WTC11 (cell line): Measurements from ENCODE around the gene CPEB1. TPM values are rescaled to one million over a fixed set of nuclear protein-coding genes. Genes with fewer than 3 reads are reported as not detected.

Source experiments
- ATAC-seq: fragments of 200-7000 bp; cut with Tn5 transposase; 2 replicates; pipeline ENCODE4 v1.10.0; 2021; ENCODE audit warnings: mild to moderate bottlenecking, moderate library complexity
- CTCF ChIA-PET: fragments of 300-600 bp; sonication (Branson Sonifier 250); formaldehyde crosslinking; loops from one replicate; lab custom pipeline; 2021; ENCODE audit warnings: antibody characterized with exemption; lab: Charles Lee
- POLR2A ChIA-PET: fragments of 350-600 bp; sonication (Branson Sonifier 250); formaldehyde crosslinking; loops from one replicate; lab custom pipeline; 2021; ENCODE audit warnings: antibody characterized with exemption; lab: Charles Lee
- DNase-seq: peaks from one replicate; pipeline ENCODE4 v3.0.0; 2021; ENCODE audit warnings: low spot score
- H3K27ac Mint-ChIP-seq: 2 replicates; pipeline ENCODE4 v1.8.0; 2021; ENCODE audit warnings: mixed read lengths
- H3K27me3 Mint-ChIP-seq: 2 replicates; pipeline ENCODE4 v1.8.0; 2021; ENCODE audit warnings: low read depth, mild to moderate bottlenecking, moderate library complexity, mixed read lengths
- H3K36me3 Mint-ChIP-seq: 2 replicates; pipeline ENCODE4 v1.8.0; 2021; ENCODE audit warnings: mixed read lengths
- H3K4me1 Mint-ChIP-seq: 2 replicates; pipeline ENCODE4 v1.8.0; 2022; ENCODE audit warnings: mixed read lengths
- H3K4me3 Mint-ChIP-seq: 2 replicates; pipeline ENCODE4 v1.8.0; 2021; ENCODE audit warnings: mild to moderate bottlenecking, moderate library complexity, mixed read lengths
- H3K9me3 Mint-ChIP-seq: 2 replicates; pipeline ENCODE4 v1.8.0; 2021; ENCODE audit warnings: mixed read lengths
- ATF2 ChIP-seq: sonication (generic); formaldehyde crosslinking; IDR thresholded peaks from 2 replicates; pipeline ENCODE4 v1.8.1; 2022; ENCODE audit warnings: low read depth, missing genetic modification reagents, borderline replicate concordance
- ESRRA ChIP-seq: sonication (generic); formaldehyde crosslinking; IDR thresholded peaks from 2 replicates; pipeline ENCODE4 v1.8.1; 2022; ENCODE audit warnings: mild to moderate bottlenecking, missing genetic modification reagents, borderline replicate concordance
- ETV6 ChIP-seq: sonication (generic); formaldehyde crosslinking; IDR thresholded peaks from 2 replicates; pipeline ENCODE4 v1.8.1; 2022; ENCODE audit warnings: mild to moderate bottlenecking, missing genetic modification reagents
- GABPB1 ChIP-seq: sonication (generic); formaldehyde crosslinking; IDR thresholded peaks from 2 replicates; pipeline ENCODE4 v1.8.1; 2023; ENCODE audit warnings: mild to moderate bottlenecking, missing genetic modification reagents
- MLX ChIP-seq: sonication (generic); formaldehyde crosslinking; IDR thresholded peaks from 2 replicates; pipeline ENCODE4 v1.8.1; 2023; ENCODE audit warnings: mild to moderate bottlenecking, missing genetic modification reagents, moderate library complexity
- RELA ChIP-seq: sonication (generic); formaldehyde crosslinking; IDR thresholded peaks from 2 replicates; pipeline ENCODE4 v1.8.1; 2022; ENCODE audit warnings: missing genetic modification reagents, mild to moderate bottlenecking, borderline replicate concordance
- SMAD4 ChIP-seq: sonication (generic); formaldehyde crosslinking; IDR thresholded peaks from 2 replicates; pipeline ENCODE4 v1.8.0; 2022; ENCODE audit warnings: mild to moderate bottlenecking, missing genetic modification reagents
- SP1 ChIP-seq: sonication (generic); formaldehyde crosslinking; conservative IDR thresholded peaks from 2 replicates; pipeline ENCODE4 v1.8.1; 2022; ENCODE audit warnings: missing genetic modification reagents
- TCF7 ChIP-seq: sonication (generic); formaldehyde crosslinking; IDR thresholded peaks from 2 replicates; pipeline ENCODE4 v1.8.0; 2022; ENCODE audit warnings: mild to moderate bottlenecking, low read depth, missing genetic modification reagents, moderate library complexity
- ZNF317 ChIP-seq: sonication (generic); formaldehyde crosslinking; IDR thresholded peaks from 2 replicates; pipeline ENCODE4 v1.8.1; 2023; ENCODE audit warnings: low read depth, mild to moderate bottlenecking, moderate library complexity, missing genetic modification reagents, borderline replicate concordance
- ZNF423 ChIP-seq: fragments of 250-450 bp; sonication (Bioruptor Pico); IDR thresholded peaks from 2 replicates; pipeline ENCODE4 v2.1.2; 2022; ENCODE audit warnings: mild to moderate bottlenecking, moderate library complexity
- ZNF512 ChIP-seq: sonication (generic); formaldehyde crosslinking; IDR thresholded peaks from 2 replicates; pipeline ENCODE4 v1.8.1; 2022; ENCODE audit warnings: missing genetic modification reagents, borderline replicate concordance
- ZNF671 ChIP-seq: fragments of 250-450 bp; sonication (Bioruptor Pico); IDR thresholded peaks from 2 replicates; pipeline ENCODE4 v1.8.0; 2021; ENCODE audit warnings: mild to moderate bottlenecking
- total RNA-seq: library from RNA; stranded (reverse); gene quantifications from 3 replicates; pipeline ENCODE4 v1.2.3, GENCODE V29; 2021
- TF ChIP-seq, protein P1 (sequence below): sonication (generic); formaldehyde crosslinking; conservative IDR thresholded peaks from 2 replicates; pipeline ENCODE4 v1.8.1; 2023; ENCODE audit warnings: mild to moderate bottlenecking, low read depth, missing genetic modification reagents, moderate library complexity
- TF ChIP-seq, protein P2 (sequence below): sonication (generic); formaldehyde crosslinking; IDR thresholded peaks from 2 replicates; pipeline ENCODE4 v1.8.1; 2023; ENCODE audit warnings: mild to moderate bottlenecking, missing genetic modification reagents, borderline replicate concordance
- TF ChIP-seq, protein P3 (sequence below): sonication (generic); formaldehyde crosslinking; IDR thresholded peaks from 2 replicates; pipeline ENCODE4 v1.8.0; 2022; ENCODE audit warnings: mild to moderate bottlenecking, missing genetic modification reagents
- TF ChIP-seq, protein P4 (sequence below): sonication (generic); formaldehyde crosslinking; IDR thresholded peaks from 2 replicates; pipeline ENCODE4 v1.8.1; 2022; ENCODE audit warnings: mild to moderate bottlenecking, missing genetic modification reagents, moderate library complexity, borderline replicate concordance

Gene CPEB1
- total RNA-seq, 1 experiment from 2014 or later = 2.5 TPM

DNA sequence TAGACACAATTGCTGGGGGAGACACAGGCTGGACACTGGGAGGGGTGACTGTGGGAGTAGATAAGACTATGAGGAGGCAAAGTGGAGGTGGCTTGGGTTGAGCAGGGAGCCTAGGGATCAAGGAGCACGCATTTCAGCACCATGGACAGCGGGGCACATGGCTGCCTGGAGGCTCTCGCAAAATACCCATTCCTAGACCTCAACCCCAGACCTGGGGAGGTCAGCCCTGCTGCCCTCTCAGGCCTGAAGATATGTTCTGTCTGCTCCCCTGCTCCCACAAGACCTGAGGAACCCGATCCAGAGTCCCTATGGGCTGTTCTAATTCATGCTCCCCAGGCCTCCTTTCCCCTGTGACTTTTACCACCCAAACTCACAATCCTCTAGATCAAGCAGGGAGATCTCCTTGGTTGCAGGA, 16.0 kb upstream of the CPEB1 start (continued):
- TF ChIP-seq, protein P1, sequence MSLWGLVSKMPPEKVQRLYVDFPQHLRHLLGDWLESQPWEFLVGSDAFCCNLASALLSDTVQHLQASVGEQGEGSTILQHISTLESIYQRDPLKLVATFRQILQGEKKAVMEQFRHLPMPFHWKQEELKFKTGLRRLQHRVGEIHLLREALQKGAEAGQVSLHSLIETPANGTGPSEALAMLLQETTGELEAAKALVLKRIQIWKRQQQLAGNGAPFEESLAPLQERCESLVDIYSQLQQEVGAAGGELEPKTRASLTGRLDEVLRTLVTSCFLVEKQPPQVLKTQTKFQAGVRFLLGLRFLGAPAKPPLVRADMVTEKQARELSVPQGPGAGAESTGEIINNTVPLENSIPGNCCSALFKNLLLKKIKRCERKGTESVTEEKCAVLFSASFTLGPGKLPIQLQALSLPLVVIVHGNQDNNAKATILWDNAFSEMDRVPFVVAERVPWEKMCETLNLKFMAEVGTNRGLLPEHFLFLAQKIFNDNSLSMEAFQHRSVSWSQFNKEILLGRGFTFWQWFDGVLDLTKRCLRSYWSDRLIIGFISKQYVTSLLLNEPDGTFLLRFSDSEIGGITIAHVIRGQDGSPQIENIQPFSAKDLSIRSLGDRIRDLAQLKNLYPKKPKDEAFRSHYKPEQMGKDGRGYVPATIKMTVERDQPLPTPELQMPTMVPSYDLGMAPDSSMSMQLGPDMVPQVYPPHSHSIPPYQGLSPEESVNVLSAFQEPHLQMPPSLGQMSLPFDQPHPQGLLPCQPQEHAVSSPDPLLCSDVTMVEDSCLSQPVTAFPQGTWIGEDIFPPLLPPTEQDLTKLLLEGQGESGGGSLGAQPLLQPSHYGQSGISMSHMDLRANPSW (CRISPR knock-in tag) = no peak
- peak; percentile 64; the same call in 1 of the 2 replicates for TF ChIP-seq ESRRA
- TF ChIP-seq ZNF512 (CRISPR knock-in tag) = no peak
- no peak for TF ChIP-seq ZNF423
- 0 out of 2 replicates have a peak, but pooled peaks have one; percentile 68 for TF ChIP-seq RELA (CRISPR knock-in tag)
- TF ChIP-seq ETV6 (CRISPR knock-in tag) = peak; percentile 94
- no peak for TF ChIP-seq MLX (CRISPR knock-in tag)
- TF ChIP-seq ZNF671 (CRISPR knock-in tag) = no peak
- peak; percentile 81; the same call in 1 of the 2 replicates for TF ChIP-seq SMAD4
- TF ChIP-seq ZNF317 (CRISPR knock-in tag) = no peak
- TF ChIP-seq GABPB1 (CRISPR knock-in tag) = no peak

- Mint-ChIP-seq H3K27ac (no peak overlapping the region), H3K4me1 (peaks cover 6% of the 10 kb centered on the region), H3K36me3 (no peaks in the 10 kb centered on the region), H3K9me3 (no peaks in the 10 kb centered on the region), H3K27me3 (peaks cover 32% of the 10 kb centered on the region), H3K4me3 (no peak overlapping the region)
- ChIA-PET CTCF (no interaction called here), POLR2A (no interaction called here)
- no peak for ATAC-seq
- TF ChIP-seq, protein P2, sequence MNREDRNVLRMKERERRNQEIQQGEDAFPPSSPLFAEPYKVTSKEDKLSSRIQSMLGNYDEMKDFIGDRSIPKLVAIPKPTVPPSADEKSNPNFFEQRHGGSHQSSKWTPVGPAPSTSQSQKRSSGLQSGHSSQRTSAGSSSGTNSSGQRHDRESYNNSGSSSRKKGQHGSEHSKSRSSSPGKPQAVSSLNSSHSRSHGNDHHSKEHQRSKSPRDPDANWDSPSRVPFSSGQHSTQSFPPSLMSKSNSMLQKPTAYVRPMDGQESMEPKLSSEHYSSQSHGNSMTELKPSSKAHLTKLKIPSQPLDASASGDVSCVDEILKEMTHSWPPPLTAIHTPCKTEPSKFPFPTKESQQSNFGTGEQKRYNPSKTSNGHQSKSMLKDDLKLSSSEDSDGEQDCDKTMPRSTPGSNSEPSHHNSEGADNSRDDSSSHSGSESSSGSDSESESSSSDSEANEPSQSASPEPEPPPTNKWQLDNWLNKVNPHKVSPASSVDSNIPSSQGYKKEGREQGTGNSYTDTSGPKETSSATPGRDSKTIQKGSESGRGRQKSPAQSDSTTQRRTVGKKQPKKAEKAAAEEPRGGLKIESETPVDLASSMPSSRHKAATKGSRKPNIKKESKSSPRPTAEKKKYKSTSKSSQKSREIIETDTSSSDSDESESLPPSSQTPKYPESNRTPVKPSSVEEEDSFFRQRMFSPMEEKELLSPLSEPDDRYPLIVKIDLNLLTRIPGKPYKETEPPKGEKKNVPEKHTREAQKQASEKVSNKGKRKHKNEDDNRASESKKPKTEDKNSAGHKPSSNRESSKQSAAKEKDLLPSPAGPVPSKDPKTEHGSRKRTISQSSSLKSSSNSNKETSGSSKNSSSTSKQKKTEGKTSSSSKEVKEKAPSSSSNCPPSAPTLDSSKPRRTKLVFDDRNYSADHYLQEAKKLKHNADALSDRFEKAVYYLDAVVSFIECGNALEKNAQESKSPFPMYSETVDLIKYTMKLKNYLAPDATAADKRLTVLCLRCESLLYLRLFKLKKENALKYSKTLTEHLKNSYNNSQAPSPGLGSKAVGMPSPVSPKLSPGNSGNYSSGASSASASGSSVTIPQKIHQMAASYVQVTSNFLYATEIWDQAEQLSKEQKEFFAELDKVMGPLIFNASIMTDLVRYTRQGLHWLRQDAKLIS (CRISPR knock-in tag) = no peak
- TF ChIP-seq ATF2 = no peak
- TF ChIP-seq, protein P3, sequence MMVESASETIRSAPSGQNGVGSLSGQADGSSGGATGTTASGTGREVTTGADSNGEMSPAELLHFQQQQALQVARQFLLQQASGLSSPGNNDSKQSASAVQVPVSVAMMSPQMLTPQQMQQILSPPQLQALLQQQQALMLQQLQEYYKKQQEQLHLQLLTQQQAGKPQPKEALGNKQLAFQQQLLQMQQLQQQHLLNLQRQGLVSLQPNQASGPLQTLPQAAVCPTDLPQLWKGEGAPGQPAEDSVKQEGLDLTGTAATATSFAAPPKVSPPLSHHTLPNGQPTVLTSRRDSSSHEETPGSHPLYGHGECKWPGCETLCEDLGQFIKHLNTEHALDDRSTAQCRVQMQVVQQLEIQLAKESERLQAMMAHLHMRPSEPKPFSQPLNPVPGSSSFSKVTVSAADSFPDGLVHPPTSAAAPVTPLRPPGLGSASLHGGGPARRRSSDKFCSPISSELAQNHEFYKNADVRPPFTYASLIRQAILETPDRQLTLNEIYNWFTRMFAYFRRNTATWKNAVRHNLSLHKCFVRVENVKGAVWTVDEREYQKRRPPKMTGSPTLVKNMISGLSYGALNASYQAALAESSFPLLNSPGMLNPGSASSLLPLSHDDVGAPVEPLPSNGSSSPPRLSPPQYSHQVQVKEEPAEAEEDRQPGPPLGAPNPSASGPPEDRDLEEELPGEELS (CRISPR knock-in tag) = no peak
- TF ChIP-seq, protein P4, sequence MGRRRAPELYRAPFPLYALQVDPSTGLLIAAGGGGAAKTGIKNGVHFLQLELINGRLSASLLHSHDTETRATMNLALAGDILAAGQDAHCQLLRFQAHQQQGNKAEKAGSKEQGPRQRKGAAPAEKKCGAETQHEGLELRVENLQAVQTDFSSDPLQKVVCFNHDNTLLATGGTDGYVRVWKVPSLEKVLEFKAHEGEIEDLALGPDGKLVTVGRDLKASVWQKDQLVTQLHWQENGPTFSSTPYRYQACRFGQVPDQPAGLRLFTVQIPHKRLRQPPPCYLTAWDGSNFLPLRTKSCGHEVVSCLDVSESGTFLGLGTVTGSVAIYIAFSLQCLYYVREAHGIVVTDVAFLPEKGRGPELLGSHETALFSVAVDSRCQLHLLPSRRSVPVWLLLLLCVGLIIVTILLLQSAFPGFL (CRISPR knock-in tag) = no peak
- TF ChIP-seq SP1 = no peak
- no peak for TF ChIP-seq MLX (CRISPR knock-in tag)
- TF ChIP-seq TCF7 (CRISPR knock-in tag) = no peak
- TF ChIP-seq, protein P1 (CRISPR knock-in tag) = no peak
- no peak for DNase-seq
Measured at GRCh38 chr15:82662641-82663040, 15.5 kb upstream of the CPEB1 start.
